ENCODE results near the gene NPR2. TPM values are rescaled to one million over a fixed set of nuclear protein-coding genes. Genes with fewer than 3 reads are reported as not detected.
A peak's percentile ranks its signal among the peaks of the same experiment; 100 is the strongest.

The NPR2 gene
- total and polyA plus RNA-seq, 2 of the 13 experiments (the other 11 are each of a cell fraction or from before 2014, with no cell fraction given), result 7.4 to 9.4 TPM

GRCh38 chr9:35814106-35814840 is 22.9 kb downstream of the NPR2 start (continued):
- TF ChIP-seq ZNF263 (CRISPR knock-in tag; IDR thresholded peaks at IDR 0.05) (peak; percentile 53; the same call in 1 of the 2 replicates), ZKSCAN5 (CRISPR knock-in tag; IDR thresholded peaks at IDR 0.05) (peak; percentile 5; the same call in 1 of the 2 replicates), ARHGAP35 (CRISPR knock-in tag; IDR thresholded peaks at IDR 0.05; ENCODE audit: borderline replicate concordance) (peak; percentile 74; the same call in 1 of the 2 replicates), ZBTB7B (CRISPR knock-in tag; IDR thresholded peaks at IDR 0.05) (peak; percentile 87), MZF1 (CRISPR knock-in tag; IDR thresholded peaks at IDR 0.05; ENCODE audit: borderline replicate concordance) (0 out of 2 replicates have a peak, but pooled peaks have one; percentile 48), ZC3H4 (CRISPR knock-in tag; IDR thresholded peaks at IDR 0.05; ENCODE audit: borderline replicate concordance) (no peak; the same call in 1 of the 2 replicates), ZNF382 (CRISPR knock-in tag; IDR thresholded peaks at IDR 0.05; ENCODE audit: borderline replicate concordance) (no peak), BCL3 (CRISPR knock-in tag; IDR thresholded peaks at IDR 0.05) (peak; percentile 77; the same call in 1 of the 2 replicates), KAT2B (IDR thresholded peaks at IDR 0.05; ENCODE audit: borderline replicate concordance, low read depth, low read length) (no peak), REXO4 (CRISPR knock-in tag; IDR thresholded peaks at IDR 0.05; ENCODE audit: borderline replicate concordance) (no peak), SP1 (IDR thresholded peaks at IDR 0.05) (no peak), SP1 (CRISPR knock-in tag; IDR thresholded peaks at IDR 0.05) (no peak), ZNF550 (CRISPR knock-in tag; IDR thresholded peaks at IDR 0.05; ENCODE audit: borderline replicate concordance) (no peak), ZNF234 (CRISPR knock-in tag; conservative IDR thresholded peaks at IDR 0.05) (no peak), SP4 (CRISPR knock-in tag; IDR thresholded peaks at IDR 0.05) (peak; percentile 19; the same call in 1 of the 2 replicates), RBM39 (IDR thresholded peaks at IDR 0.05; ENCODE audit: low read depth, low read length, poor library complexity, severe bottlenecking) (no peak), ZFP36L2 (CRISPR knock-in tag; IDR thresholded peaks at IDR 0.05) (no peak), ZNF24 (IDR thresholded peaks at IDR 0.05) (no peak), MYNN (CRISPR knock-in tag; IDR thresholded peaks at IDR 0.05; ENCODE audit: low read depth) (no peak), E2F5 (CRISPR knock-in tag; conservative IDR thresholded peaks at IDR 0.05) (no peak; the same call in 1 of the 2 replicates), ZNF746 (CRISPR knock-in tag; IDR thresholded peaks at IDR 0.05) (peak; percentile 53), ZMYM4 (CRISPR knock-in tag; IDR thresholded peaks at IDR 0.05) (no peak)
- TF ChIP-seq, protein P1, sequence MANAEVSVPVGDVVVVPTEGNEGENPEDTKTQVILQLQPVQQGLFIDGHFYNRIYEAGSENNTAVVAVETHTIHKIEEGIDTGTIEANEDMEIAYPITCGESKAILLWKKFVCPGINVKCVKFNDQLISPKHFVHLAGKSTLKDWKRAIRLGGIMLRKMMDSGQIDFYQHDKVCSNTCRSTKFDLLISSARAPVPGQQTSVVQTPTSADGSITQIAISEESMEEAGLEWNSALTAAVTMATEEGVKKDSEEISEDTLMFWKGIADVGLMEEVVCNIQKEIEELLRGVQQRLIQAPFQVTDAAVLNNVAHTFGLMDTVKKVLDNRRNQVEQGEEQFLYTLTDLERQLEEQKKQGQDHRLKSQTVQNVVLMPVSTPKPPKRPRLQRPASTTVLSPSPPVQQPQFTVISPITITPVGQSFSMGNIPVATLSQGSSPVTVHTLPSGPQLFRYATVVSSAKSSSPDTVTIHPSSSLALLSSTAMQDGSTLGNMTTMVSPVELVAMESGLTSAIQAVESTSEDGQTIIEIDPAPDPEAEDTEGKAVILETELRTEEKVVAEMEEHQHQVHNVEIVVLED (CRISPR knock-in tag; IDR thresholded peaks at IDR 0.05; ENCODE audit: borderline replicate concordance), result 0 out of 2 replicates have a peak, but pooled peaks have one; percentile 17
- TF ChIP-seq, protein P2, sequence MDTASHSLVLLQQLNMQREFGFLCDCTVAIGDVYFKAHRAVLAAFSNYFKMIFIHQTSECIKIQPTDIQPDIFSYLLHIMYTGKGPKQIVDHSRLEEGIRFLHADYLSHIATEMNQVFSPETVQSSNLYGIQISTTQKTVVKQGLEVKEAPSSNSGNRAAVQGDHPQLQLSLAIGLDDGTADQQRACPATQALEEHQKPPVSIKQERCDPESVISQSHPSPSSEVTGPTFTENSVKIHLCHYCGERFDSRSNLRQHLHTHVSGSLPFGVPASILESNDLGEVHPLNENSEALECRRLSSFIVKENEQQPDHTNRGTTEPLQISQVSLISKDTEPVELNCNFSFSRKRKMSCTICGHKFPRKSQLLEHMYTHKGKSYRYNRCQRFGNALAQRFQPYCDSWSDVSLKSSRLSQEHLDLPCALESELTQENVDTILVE (CRISPR knock-in tag; IDR thresholded peaks at IDR 0.05), result peak; percentile 67; the same call in 1 of the 2 replicates
- TF ChIP-seq, protein P3, sequence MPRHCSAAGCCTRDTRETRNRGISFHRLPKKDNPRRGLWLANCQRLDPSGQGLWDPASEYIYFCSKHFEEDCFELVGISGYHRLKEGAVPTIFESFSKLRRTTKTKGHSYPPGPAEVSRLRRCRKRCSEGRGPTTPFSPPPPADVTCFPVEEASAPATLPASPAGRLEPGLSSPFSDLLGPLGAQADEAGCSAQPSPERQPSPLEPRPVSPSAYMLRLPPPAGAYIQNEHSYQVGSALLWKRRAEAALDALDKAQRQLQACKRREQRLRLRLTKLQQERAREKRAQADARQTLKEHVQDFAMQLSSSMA (CRISPR knock-in tag; IDR thresholded peaks at IDR 0.05), result no peak
